Activated naive CD4-positive, alpha-beta T cell treated with Interleukin-2 at 50 U/mL for 16 hours (primary cell): ENCODE measurements around the gene SEPTIN2.
A peak's percentile ranks its signal among the peaks of the same experiment; 100 is the strongest.
"Not testable (repeated sequence)": the region's sequence is repeated elsewhere in the genome, so short reads cannot be mapped to it uniquely, and the experiment has no call there.

ENCODE experiments used
- DNase-seq: peaks from one replicate; pipeline ENCODE4 v3.0.0-alpha.2; 2020

Gene SEPTIN2

DNA sequence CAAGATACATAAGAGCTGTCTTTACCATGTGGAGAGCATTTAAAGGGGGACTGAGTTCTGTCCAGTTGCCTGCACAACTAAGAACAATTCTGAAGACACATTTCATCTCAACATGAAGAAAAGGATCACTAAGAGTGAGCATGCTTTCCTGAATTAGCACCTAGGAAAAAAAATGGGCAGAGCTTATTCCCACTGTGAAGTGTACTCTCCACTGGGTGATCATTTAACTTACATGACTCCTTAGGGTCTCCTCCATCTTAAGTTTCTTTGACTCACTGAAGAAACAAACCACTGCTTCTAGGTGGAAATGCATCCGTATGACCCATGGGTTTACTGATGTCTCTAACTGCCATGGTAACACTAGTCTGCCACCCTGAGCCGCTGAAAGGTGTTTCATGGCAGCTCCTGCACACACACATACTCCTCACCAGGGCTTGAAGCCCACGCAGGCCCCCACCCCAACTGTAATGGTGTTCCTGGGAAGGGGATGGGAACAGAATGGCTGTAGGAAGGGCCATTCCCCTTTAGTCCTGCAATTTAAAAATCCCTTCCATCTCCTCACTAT lies 27.3 kb upstream of the SEPTIN2 start:
- DNase-seq: no peak

DNA sequence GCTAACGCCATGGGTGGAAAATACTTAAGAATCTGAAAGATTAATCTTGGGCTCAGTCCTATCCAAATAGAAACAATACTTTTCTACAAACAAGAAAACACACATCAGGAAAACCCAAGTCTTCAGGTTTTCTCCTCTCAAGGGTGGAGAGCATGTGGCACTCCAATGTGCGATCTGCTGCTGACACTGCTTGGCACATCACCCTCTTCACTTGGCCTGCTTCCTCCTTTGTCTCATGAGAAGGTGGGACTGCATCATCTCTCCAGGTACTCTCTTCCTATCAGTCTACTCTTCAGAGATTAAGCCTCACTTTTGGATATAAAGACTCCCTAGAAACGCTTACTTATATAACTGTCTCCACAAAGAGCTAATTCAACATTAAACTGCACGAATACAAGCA lies 26.7 kb upstream of the SEPTIN2 start:
- no peak for DNase-seq

DNA sequence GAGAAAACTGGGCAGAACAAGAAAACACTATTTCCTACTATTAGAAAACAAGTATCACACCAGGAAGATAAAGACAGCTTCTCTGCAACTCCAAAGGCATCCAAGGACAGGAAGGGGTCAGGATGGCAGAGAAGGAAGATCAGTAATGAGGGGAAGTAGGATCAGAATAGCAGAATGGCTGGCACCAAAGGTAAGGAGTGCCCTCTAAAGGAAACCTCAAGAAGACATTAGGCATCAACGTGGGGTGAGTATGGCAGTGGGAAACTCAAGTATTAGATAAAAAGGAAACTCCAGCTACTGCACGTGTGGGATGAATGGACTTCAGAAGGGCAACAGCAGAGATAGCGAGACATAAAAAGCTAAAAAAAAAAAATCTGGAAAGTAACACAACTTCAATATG lies 26.1 kb upstream of the SEPTIN2 start:
- no peak for DNase-seq

GRCh38 chr2:241291153-241291552 lies 24.6 kb upstream of the SEPTIN2 start:
- no peak for DNase-seq

GRCh38 chr2:241291977-241292376 lies 23.7 kb upstream of the SEPTIN2 start:
- DNase-seq: no peak

DNA sequence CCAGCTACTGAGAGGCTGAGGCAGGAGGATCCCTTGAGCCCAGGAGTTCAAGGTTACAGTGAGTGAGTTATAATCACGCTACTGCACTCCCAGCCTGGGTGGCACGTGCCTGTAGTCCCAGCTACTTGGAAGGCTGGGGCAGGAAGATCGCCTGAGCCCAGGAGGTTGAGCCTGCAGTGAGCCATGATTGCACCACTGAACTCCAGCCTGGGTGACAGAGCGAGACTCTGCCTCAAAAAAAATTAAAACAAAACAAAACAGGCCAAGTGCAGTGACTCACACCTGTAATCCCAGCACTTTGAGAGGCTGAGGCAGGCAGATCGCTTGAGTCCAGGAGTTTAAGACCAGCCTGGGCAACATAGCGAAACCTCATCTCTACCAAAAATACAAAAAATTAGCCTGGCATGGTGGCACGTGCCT lies 22.3 kb upstream of the SEPTIN2 start:
- not testable (repeated sequence) for DNase-seq

GRCh38 chr2:241295326-241296095 lies 20.2 kb upstream of the SEPTIN2 start:
- DNase-seq: no peak

GRCh38 chr2:241296767-241297166 lies 19.0 kb upstream of the SEPTIN2 start:
- no peak for DNase-seq

- no peak for DNase-seq
Measured at GRCh38 chr2:241298673-241299072, 17.1 kb upstream of the SEPTIN2 start.

DNA sequence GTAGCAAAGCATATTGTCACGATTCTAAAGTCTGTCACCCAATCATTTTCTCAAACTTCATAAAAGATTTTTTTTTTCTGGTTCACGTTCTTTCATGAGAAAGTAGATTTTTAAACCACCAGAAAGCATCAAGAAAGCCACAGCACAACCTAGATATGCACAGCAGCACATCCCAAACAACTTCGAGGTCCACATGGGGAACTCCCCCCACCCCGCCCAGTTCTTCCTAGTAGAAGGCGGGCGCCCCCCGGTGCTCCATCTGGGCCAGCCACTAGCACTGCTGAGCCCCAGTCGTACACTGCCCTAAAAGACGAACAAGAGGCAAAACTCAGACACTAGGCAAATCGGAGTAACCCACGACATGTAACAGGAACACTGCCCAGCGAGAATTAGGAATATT lies 15.7 kb upstream of the SEPTIN2 start:
- peak; percentile 18 for DNase-seq

DNA sequence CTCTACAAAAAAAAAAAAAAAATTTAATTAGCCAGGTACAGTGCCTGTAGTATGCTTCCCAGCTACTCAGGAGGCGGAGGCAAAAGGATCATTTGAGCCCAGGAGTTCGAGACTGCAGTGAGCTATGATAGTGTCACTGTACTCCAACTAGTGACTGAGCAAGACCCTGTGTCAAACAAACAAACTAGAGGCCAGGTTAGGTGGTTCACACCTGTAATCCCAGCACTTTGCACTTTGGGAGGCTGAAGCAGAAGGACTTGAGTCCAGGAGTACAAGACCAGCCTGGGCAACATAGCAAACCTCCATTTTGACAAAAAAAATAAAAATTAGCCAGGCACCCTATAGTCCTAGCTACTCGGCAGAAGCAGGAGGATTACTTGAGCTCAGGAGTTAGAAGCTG lies 13.6 kb upstream of the SEPTIN2 start:
- no peak for DNase-seq

DNA sequence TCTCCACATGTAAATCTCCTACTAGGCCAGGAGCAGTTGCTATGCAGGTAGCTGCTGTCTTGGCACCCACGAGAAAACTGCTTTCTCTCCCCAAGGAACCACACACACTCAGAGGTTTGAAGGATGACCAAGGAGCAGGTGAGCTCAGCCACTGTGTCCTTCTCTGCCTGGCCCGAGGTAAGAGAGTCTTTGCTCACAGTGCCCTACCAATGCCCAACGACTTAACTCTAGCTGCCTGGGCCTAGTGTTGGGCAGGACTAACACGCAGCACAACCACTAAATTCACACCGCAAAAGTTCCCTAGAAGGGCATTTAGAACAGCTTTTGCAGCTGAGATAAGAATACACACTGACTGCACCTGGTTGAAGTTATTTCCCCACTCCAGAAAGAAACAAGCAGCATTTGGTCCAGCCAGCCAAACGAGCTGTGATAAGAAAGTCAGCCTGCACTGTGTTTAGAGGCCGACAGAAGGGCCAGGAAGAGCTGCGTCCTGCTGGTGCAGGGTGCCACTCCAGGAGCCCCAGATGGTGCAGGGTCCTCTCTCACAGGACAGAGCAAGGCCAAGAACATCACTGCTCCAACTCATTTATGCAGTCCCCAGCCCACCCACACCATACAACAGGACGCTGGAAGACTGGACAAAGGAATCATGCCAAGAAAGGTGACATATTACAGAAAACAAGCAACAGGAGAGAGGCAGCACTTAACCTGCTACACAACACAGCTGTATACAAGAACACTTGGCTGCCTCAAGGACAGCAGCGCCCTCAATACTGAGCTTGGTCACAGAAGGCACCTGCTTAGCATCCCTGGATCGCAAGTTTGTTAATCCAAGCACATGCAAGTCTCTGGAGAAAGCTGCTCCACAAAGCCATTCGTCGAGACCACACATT lies 12.7 kb upstream of the SEPTIN2 start:
- DNase-seq: no peak

DNA sequence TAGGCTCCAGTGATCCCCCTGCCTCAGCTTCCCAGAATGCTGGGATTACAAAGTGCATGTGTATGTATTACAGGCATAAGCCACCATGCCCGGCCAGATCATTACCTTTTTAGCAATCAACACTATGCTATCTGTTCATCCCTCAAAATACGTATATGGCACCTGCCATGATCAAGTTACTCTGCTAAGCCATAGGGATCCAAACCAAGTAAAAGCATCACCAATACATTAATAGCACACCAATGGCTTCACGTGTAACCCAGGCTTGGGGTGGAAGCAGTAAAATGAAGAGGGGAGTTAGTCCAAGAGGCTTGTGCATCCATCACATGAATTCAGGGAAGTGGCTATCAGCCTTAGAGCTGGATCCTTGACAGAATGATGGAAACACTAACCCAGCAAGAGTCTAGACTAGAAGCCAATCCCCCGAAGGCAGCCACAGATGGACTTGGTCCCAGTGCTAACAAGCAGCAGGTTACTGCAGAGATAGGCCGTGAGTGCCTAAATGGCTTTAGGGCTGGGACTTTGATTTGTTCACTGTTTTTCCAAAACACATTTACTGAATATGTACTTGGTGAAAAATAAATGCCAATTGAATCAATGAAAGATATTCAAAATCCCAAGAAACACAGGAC lies 11.6 kb upstream of the SEPTIN2 start:
- DNase-seq: no peak

DNA sequence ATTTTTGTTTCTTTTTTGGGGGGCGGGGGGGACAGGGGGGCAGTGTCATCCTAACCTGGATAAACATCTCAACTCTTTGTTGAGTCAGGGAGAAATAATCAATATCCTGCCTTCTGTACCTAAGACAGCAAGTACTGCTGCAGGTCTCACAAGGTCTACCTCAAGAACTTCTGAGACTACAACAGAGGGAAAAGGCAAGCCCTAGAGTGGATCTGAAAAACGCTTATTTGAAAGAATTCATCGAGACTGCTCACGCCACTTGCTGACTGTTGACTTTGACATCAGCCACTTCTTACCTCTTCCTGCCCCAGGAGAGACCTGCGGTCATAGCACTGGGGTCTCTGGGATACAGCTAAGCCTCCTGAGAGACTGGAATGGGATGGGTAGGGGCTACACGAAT lies 8.7 kb upstream of the SEPTIN2 start:
- DNase-seq: no peak

DNA sequence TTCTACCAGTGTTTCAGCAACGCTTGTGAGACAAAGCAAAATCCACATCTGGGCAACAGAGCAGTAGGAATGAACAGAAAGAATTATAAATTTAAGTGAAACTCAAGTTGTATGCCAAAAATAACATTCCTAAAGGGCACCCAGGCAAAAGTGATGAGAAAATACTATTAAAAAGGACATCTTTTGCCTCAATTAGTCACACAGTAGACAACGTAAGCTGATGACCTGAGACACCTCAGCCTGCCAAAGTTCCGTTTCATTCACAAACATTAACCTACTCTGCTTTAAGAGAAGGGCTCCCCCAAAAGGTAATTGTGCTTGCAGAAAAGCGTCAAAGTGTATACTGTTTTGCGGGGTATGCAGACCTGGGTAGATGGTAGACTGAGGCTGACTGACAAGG lies 7.5 kb upstream of the SEPTIN2 start:
- DNase-seq: no peak

DNA sequence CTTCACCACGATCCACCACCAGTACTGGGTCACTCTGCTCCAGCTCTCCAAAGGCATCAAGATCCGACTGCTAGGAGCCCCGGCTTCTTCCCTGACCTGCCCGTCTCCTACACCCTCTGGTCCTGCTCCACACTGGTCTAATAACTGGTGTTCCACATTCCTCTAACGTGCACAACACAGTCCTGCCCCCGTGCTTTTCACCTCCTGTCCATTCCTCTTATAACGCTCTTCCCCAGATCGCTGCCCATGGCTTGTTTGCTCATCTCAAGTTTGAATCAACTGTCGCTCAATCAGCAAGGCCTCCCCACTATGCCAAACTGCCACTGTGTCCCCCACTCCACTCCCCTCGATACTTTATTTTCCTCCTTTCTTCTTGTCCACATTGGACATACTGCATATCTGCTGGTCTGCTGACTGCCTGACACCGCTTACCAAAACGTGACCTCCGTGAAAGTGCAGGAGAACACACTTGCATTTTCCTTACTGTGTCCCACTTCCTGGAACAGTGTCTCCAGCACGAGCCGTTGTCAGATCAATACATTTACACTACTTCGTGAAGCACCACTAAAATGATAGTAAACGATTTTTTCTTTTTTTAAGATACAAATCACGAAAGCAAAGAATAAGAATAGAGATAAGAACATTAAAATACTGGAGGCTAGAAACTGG lies 6.8 kb upstream of the SEPTIN2 start:
- no peak for DNase-seq

GRCh38 chr2:241309684-241310117 lies 6.0 kb upstream of the SEPTIN2 start:
- peak; percentile 72 for DNase-seq

GRCh38 chr2:241310917-241311566 lies 4.7 kb upstream of the SEPTIN2 start:
- DNase-seq: no peak

- DNase-seq: no peak
Measured at GRCh38 chr2:241312082-241312481, 3.6 kb upstream of the SEPTIN2 start.

- DNase-seq: no peak
Measured at GRCh38 chr2:241313543-241314095, 2.1 kb upstream of the SEPTIN2 start.

- DNase-seq: no peak
Measured at GRCh38 chr2:241314226-241315092, 1.3 kb upstream of the SEPTIN2 start.
